Ovary (tissue), 9 donors: ENCODE results near the gene COL28A1. TPM values are rescaled to one million over a fixed set of nuclear protein-coding genes. Genes with fewer than 3 reads are reported as not detected.

ENCODE experiments used
- DNase-seq, 5 donors: peaks; one replicate each; pipeline ENCODE4 v3.0.0-alpha.2; 2019 to 2020
- H3K27ac ChIP-seq, 2 donors: fragments of 200-600 bp; one replicate each; pipeline versions ENCODE4 v1.5.1 to v1.8.0; 2019 to 2022
- H3K27me3 ChIP-seq: fragments of 200-600 bp; one replicate; pipeline ENCODE4 v1.8.0; 2022
- H3K36me3 ChIP-seq: fragments of 200-600 bp; sonication (generic); one replicate; pipeline ENCODE4 v1.5.1; 2019
- H3K4me1 ChIP-seq: one replicate; pipeline ENCODE4 v1.8.1; 2013; ENCODE audit warnings: mild to moderate bottlenecking, moderate library complexity; ENCODE audit not compliant: insufficient read depth
- H3K4me3 ChIP-seq: fragments of 200-600 bp; sonication (generic); one replicate; pipeline ENCODE4 v1.5.1; 2017
- H3K9me3 ChIP-seq, 2 donors: fragments of 200-600 bp in 1 of 2; sonication (generic) in 1 of 2; one replicate each; pipeline versions ENCODE4 v1.5.1 to v1.8.1; 2013 to 2019; ENCODE audit warnings: mild to moderate bottlenecking in 1 of 2, moderate library complexity in 1 of 2
- CTCF ChIP-seq, 3 donors: fragments of 450-650 bp in 2 of 3; fragments of 200-600 bp in 1 of 3; IDR thresholded peaks; one replicate each; pipeline versions ENCODE4 v1.5.1 to v1.8.0; 2016 to 2022; ENCODE audit warnings: antibody characterized with exemption in 3 of 3, mild to moderate bottlenecking in 1 of 3
- EP300 ChIP-seq: sonication (generic); formaldehyde crosslinking; IDR thresholded peaks from one replicate; pipeline ENCODE4 v1.6.1; 2017; ENCODE audit warnings: antibody characterized with exemption
- POLR2A ChIP-seq: fragments of 450-650 bp; IDR thresholded peaks from one replicate; pipeline ENCODE4 v1.6.1; 2017; ENCODE audit warnings: antibody characterized with exemption, mild to moderate bottlenecking, moderate library complexity
- WGBS, 3 donors: extraction: QIAGEN DNeasy Blood & Tissue Kit in 1 of 3; methylation state at CpG; one replicate each; pipeline versions ENCODE4 v1.1.5 to v1.1.7; 2013 to 2017; 5-methylcytosine and 5-hydroxymethylcytosine counted together
- intact Hi-C, 4 donors: fragments of 100-400 bp; cut with DNase I; formaldehyde crosslinking; loops; one replicate each; pipeline versions ENCODE4 v1.11.0 to v1.15.1; 2022 to 2023
- polyA plus RNA-seq, 2 donors: library from polyadenylated mRNA; stranded (reverse); fragments of 200-250 nt in 1 of 2; fragments of 350-450 nt in 1 of 2; fragmentation: Illumina TruSeq in 1 of 2; extraction: RNeasy Lipid Tissue Mini Kit (QIAGEN cat#74804) in 1 of 2; gene quantifications; one replicate each; pipeline ENCODE4 v1.2.3, GENCODE V29; 2013 to 2014
- total RNA-seq, 7 donors: library from RNA; depleted of rRNA in 2 of 7; stranded (reverse); fragments of >200 nt in 2 of 7; fragmentation: NEBNext Ultra II Directional in 3 of 7; extraction: Animal tissue kit (Norgen Biotek cat#: 25700) in 3 of 7; gene quantifications; one replicate each; pipeline versions ENCODE4 v1.1.0 to v1.2.4, GENCODE V29; 2016 to 2023
- donor health status: DM: no; HTN: no; CAD: no; lungs with moderate emphysema.
- donor health status: DM: no; HTN: no; CAD: no.
- donor health status: Bipolar disorder and iron deficiency.
- donor health status: DM: yes; HTN: yes; CAD: no.
- donor health status: DM: no; HTN: no; CAD: no.
- donor health status: DM: yes; HTN: yes; CAD: no.

The COL28A1 gene
- total and polyA plus RNA-seq, 9 donors: 0.29 to 4.2 (median 1.4) TPM

- intact Hi-C loops: no loop called here
- Histone ChIP-seq H3K9me3 (no peaks in the 10 kb centered on the region), H3K27me3 (no peaks in the 10 kb centered on the region), H3K36me3 (no peaks in the 10 kb centered on the region), H3K27ac (no peak overlapping the region), H3K4me3 (no peak overlapping the region), H3K4me1 (no peaks in the 10 kb centered on the region)
- 83 to 87% (median 84%) methylated on average over 4 of the region's 4 CpGs for WGBS, 3 donors
- DNase-seq: no peak
- TF ChIP-seq EP300 (no peak), CTCF (IDR thresholded peaks at IDR 0.05) (no peak), POLR2A (no peak)
Observed at GRCh38 chr7:7317850-7318249, 217.8 kb downstream of the COL28A1 start.

GRCh38 chr7:7315851-7316250, 219.8 kb downstream of the COL28A1 start:
- Histone ChIP-seq H3K27me3 (no peaks in the 10 kb centered on the region), H3K27ac (no peak overlapping the region), H3K4me3 (no peak overlapping the region), H3K4me1 (no peaks in the 10 kb centered on the region), H3K36me3 (no peaks in the 10 kb centered on the region), H3K9me3 (no peaks in the 10 kb centered on the region)
- no peak for DNase-seq
- intact Hi-C loops: no loop called here
- TF ChIP-seq POLR2A (no peak), CTCF (IDR thresholded peaks at IDR 0.05) (no peak), EP300 (no peak)
- WGBS, 3 donors: 62 to 87% (median 84%) methylated on average over 3 of the region's 3 CpGs

GRCh38 chr7:7312323-7312722, 223.3 kb downstream of the COL28A1 start:
- no peak overlapping the region for H3K27ac ChIP-seq
- TF ChIP-seq CTCF (IDR thresholded peaks at IDR 0.05) (no peak), POLR2A (no peak), EP300 (no peak)
- no peaks in the 10 kb centered on the region for H3K4me1 ChIP-seq
- WGBS, 3 donors: 69 to 85% (median 84%) methylated on average over 2 of the region's 2 CpGs
- H3K4me3 ChIP-seq: no peak overlapping the region
- H3K27me3 ChIP-seq: no peaks in the 10 kb centered on the region
- intact Hi-C loops: no loop called here
- DNase-seq: no peak
- no peaks in the 10 kb centered on the region for H3K36me3 ChIP-seq
- no peaks in the 10 kb centered on the region for H3K9me3 ChIP-seq

- H3K27ac ChIP-seq: no peak overlapping the region
- H3K4me1 ChIP-seq: no peaks in the 10 kb centered on the region
- H3K9me3 ChIP-seq: no peaks in the 10 kb centered on the region
- H3K36me3 ChIP-seq: no peaks in the 10 kb centered on the region
- TF ChIP-seq EP300 (no peak), CTCF (IDR thresholded peaks at IDR 0.05) (no peak), POLR2A (no peak)
- 79 to 89% (median 87%) methylated on average over 2 of the region's 2 CpGs for WGBS, 3 donors
- no peaks in the 10 kb centered on the region for H3K27me3 ChIP-seq
- intact Hi-C loops: no loop called here
- H3K4me3 ChIP-seq: no peak overlapping the region
- no peak for DNase-seq
Observed at GRCh38 chr7:7311001-7311400, 224.7 kb downstream of the COL28A1 start.

GRCh38 chr7:7309203-7309602, 226.5 kb downstream of the COL28A1 start:
- WGBS, 3 donors: 91 to 100% (median 95%) methylated on average over 1 of the region's 1 CpG
- Histone ChIP-seq H3K4me1 (no peaks in the 10 kb centered on the region), H3K9me3 (no peaks in the 10 kb centered on the region), H3K4me3 (no peak overlapping the region), H3K27me3 (no peaks in the 10 kb centered on the region), H3K27ac (no peak overlapping the region), H3K36me3 (no peaks in the 10 kb centered on the region)
- intact Hi-C loops: no loop called here
- TF ChIP-seq EP300: no peak
- no peak for DNase-seq

Other genes with a start within 250 kb of the COL28A1 start
- 10 to 100 TPM; 25.4 to 49.2 (median 29.6) TPM for gene MIOS, start 31.0 kb upstream of the COL28A1 start, total RNA-seq
- gene MIOS, start 31.0 kb upstream of the COL28A1 start, polyA plus RNA-seq: 10 to 100 TPM; 11.2 to 16.1 TPM
- gene UMAD1, start 104.9 kb upstream of the COL28A1 start, total RNA-seq: 10 to 100 TPM; 10.4 to 19.1 (median 16.2) TPM
- gene UMAD1, start 104.9 kb upstream of the COL28A1 start, polyA plus RNA-seq: 10 to 100 TPM; 12.6 to 16.6 TPM
- gene RPA3, start 182.7 kb upstream of the COL28A1 start, total RNA-seq: 10 to 100 TPM in 6 of 7 donors, 1 to 10 TPM in 1; 8.6 to 28.6 (median 17.8) TPM
- 10 to 100 TPM; 16.8 to 22.2 TPM for gene RPA3, start 182.7 kb upstream of the COL28A1 start, polyA plus RNA-seq